Measurements from ENCODE around the gene RNF166. TPM values are rescaled to one million over a fixed set of nuclear protein-coding genes. Genes with fewer than 3 reads are reported as not detected.

RNF166 gene
- total RNA-seq, 1 donor from 2014 or later, result 21.4 TPM

DNA sequence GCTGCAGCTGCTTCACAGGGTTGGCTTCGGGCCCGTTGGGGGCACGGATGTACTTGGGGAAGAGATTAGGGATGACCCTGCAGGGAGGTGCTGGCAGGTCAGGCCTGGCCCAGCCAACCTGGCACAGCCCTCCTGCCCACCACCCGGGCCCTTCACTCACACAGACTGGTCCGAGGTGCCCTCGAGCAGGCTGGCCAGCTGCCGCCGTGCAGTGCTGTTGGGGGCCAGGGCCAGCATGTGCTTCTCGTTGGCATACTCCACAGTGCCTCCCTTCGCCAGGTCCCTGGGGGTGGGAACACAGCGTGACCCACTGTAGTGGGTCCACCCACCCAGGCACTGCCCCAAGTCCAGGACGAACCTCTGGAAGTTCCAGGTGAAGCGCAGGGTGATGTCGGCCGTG, 10.0 kb upstream of the RNF166 start:
- no peaks in the 10 kb centered on the region for H3K4me1 Mint-ChIP-seq
- DNase-seq (ENCODE audit: low spot score in 2 of 2, unreplicated experiment in 2 of 2), result no peak
- H3K4me3 Mint-ChIP-seq, result no peak overlapping the region
- no peaks in the 10 kb centered on the region for H3K9me3 Mint-ChIP-seq
- H3K27me3 Mint-ChIP-seq (ENCODE audit: low read depth), result no peaks in the 10 kb centered on the region
- H3K27ac Mint-ChIP-seq, result no peak overlapping the region
- H3K36me3 Mint-ChIP-seq, result peaks cover 21% of the 10 kb centered on the region
- TF ChIP-seq, protein P1, sequence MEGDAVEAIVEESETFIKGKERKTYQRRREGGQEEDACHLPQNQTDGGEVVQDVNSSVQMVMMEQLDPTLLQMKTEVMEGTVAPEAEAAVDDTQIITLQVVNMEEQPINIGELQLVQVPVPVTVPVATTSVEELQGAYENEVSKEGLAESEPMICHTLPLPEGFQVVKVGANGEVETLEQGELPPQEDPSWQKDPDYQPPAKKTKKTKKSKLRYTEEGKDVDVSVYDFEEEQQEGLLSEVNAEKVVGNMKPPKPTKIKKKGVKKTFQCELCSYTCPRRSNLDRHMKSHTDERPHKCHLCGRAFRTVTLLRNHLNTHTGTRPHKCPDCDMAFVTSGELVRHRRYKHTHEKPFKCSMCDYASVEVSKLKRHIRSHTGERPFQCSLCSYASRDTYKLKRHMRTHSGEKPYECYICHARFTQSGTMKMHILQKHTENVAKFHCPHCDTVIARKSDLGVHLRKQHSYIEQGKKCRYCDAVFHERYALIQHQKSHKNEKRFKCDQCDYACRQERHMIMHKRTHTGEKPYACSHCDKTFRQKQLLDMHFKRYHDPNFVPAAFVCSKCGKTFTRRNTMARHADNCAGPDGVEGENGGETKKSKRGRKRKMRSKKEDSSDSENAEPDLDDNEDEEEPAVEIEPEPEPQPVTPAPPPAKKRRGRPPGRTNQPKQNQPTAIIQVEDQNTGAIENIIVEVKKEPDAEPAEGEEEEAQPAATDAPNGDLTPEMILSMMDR (IDR thresholded peaks at IDR 0.05; ENCODE audit: unreplicated experiment), result no peak

DNA sequence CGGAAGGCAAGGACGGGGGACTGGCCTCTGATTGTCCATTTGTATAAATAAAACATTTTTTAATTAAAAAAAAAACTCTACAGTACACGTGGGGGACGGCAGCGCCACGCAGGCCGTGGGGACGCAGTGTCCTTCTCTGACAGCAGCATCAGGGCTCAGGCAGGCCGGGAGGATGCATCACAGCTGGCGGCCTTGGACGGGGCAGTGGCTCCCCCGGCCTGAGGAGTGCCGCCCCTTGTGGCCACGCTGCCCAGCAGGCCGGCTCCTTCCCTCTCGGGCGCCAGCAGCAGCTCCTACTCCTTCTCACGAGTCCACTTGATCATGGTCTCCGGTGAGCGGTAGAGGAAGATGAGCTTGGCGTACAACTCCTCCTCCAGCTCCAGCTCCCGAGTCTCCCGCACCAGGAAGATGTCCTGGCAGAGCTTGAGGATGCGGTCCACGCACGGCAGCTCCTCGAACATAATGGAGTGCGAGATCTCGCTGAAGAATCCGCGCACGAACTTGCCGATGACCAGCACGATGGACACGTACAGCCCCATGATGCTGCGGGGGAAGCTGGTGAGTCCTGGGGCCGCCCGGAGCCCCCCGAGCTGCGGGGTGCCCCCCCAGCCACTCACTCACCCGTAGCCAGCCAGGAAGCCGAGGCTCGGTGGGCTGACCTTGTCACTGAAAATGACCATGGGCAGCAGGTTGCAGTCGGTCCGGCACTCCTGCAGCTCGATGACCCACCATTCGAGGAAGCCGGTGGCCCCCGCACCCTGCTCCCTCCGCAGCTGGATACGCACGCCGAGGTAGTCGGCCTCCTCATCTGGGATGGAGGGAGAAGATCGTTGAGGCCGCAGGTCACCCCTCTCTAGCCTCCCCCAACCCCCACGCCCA, 9.3 kb upstream of the RNF166 start:
- H3K27ac Mint-ChIP-seq, result no peak overlapping the region
- H3K27me3 Mint-ChIP-seq (ENCODE audit: low read depth), result no peaks in the 10 kb centered on the region
- no peaks in the 10 kb centered on the region for H3K4me1 Mint-ChIP-seq
- H3K4me3 Mint-ChIP-seq, result no peak overlapping the region
- no peaks in the 10 kb centered on the region for H3K9me3 Mint-ChIP-seq
- peaks cover 19% of the 10 kb centered on the region for H3K36me3 Mint-ChIP-seq
- no peak for DNase-seq (ENCODE audit: low spot score in 2 of 2, unreplicated experiment in 2 of 2)
- TF ChIP-seq, protein P1 (IDR thresholded peaks at IDR 0.05; ENCODE audit: unreplicated experiment), result no peak

DNA sequence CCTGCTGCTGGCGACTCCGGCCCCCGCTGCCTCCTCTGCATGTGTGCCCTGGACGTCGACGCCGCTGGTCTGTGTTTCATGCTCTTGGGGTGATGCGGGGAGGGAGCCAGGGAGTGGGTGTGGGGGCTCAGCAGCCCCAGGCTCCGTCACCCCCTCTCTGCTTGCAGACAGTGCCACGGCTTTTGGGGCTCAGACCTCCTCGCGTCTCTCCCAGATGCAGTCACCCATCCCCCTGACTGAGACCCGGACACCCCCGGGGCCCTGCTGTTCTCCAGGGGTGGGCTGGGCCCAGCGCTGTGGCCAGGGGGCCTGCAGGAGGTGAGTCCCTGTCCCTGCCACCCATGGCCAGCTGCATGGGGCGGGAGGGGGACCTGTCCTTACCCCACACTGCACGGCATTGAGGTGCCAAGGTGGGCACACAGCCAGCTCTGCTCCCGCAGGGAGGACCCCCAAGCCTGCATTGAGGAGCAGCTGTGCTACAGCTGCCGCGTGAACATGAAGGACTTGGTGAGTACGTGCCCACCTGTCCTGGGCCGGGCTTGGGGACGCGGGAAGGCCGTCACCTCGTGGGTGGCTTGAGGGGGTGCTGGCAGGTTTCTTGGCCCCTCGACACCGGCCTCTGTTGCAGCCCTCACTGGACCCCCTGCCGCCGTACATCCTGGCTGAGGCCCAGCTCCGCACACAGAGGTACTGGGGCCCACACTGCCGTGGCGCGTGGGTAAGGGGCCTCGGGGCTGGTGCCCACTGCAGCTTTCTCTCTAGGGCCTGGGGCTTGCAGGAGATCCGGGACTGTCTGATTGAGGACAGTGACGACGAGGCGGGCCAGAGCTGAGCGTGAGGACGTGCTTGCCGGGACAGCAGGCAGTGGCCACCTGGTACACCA, 8.5 kb upstream of the RNF166 start:
- H3K9me3 Mint-ChIP-seq, result no peaks in the 10 kb centered on the region
- H3K27ac Mint-ChIP-seq, result no peak overlapping the region
- DNase-seq (ENCODE audit: low spot score in 2 of 2, unreplicated experiment in 2 of 2), result no peak
- TF ChIP-seq, protein P1 (IDR thresholded peaks at IDR 0.05; ENCODE audit: unreplicated experiment), result no peak
- no peaks in the 10 kb centered on the region for H3K4me1 Mint-ChIP-seq
- peaks cover 14% of the 10 kb centered on the region for H3K36me3 Mint-ChIP-seq
- no peaks in the 10 kb centered on the region for H3K27me3 Mint-ChIP-seq (ENCODE audit: low read depth)
- no peak overlapping the region for H3K4me3 Mint-ChIP-seq

DNA sequence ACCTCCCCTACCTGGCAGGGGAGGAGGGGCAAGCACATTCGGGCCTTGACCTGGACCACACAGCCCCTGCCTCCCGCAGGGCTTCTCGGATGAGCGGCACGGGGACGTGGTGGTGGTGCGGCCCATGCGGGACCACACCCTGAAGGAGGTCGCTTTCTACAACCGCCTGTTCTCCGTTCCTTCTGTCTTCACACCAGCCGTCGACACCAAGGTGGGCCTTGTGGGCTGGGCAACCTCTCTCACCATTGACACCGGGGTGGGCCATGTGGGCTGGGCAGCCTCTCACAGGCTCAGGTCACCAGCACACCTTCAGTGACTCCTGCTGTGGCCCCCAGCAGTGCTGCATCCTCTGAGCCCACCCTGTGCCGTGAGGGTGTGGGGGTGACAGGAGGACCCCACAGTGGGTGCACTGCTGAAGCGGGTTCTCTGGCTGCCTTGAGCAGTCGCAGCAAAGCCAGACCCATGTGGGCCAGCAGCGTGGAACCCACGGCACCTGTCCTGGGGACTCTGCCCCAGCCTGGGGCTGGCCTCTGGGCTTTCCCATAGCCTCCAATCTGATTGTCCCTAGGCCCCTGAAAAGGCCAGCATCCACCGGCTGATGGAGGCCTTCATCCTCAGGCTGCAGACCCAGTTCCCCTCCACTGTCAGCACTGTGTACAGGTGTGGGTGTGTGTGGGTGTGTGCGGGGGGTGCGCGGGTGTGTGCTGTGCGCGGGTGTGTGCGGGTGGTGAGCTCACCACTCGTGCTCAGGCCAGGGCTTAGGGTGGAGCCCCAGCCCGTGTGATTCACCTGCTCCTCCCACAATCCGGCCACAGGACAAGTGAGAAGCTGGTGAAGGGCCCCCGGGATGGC, 7.6 kb upstream of the RNF166 start:
- peaks cover 11% of the 10 kb centered on the region for H3K36me3 Mint-ChIP-seq
- H3K4me1 Mint-ChIP-seq, result no peaks in the 10 kb centered on the region
- H3K27me3 Mint-ChIP-seq (ENCODE audit: low read depth), result no peaks in the 10 kb centered on the region
- no peak overlapping the region for H3K4me3 Mint-ChIP-seq
- DNase-seq (ENCODE audit: low spot score in 2 of 2, unreplicated experiment in 2 of 2), result no peak
- no peak overlapping the region for H3K27ac Mint-ChIP-seq
- TF ChIP-seq, protein P1 (IDR thresholded peaks at IDR 0.05; ENCODE audit: unreplicated experiment), result no peak
- H3K9me3 Mint-ChIP-seq, result no peaks in the 10 kb centered on the region

DNA sequence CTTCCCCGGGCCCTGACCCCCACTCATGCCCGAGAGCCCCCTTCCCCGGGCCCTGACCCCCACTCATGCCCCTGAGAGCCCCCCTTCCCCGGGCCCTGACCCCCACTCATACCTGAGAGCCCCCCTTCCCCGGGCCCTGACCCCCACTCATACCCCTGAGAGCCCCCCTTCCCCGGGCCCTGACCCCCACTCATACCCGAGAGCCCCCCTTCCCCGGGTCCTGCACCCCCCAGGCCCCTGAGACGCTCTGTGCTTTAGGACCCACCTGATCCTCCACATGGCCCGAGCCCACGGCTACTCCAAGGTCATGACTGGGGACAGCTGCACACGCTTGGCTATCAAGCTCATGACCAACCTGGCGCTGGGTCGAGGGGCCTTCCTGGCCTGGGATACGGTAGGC, 6.8 kb upstream of the RNF166 start:
- Mint-ChIP-seq H3K27ac (no peak overlapping the region), H3K27me3 (ENCODE audit: low read depth) (no peaks in the 10 kb centered on the region)

More for the DNA sequence above, 6.8 kb upstream of the RNF166 start:
- no peak for DNase-seq (ENCODE audit: low spot score in 2 of 2, unreplicated experiment in 2 of 2)
- no peaks in the 10 kb centered on the region for H3K9me3 Mint-ChIP-seq
- no peak overlapping the region for H3K4me3 Mint-ChIP-seq
- TF ChIP-seq, protein P1 (IDR thresholded peaks at IDR 0.05; ENCODE audit: unreplicated experiment), result no peak
- H3K36me3 Mint-ChIP-seq, result peaks cover 8% of the 10 kb centered on the region
- H3K4me1 Mint-ChIP-seq, result no peaks in the 10 kb centered on the region

Measured in mesothelial cell of epicardium (in vitro differentiated cells).